Keratinocyte (primary cell): ENCODE measurements around the gene CAMK2D. TPM values are rescaled to one million over a fixed set of nuclear protein-coding genes. Genes with fewer than 3 reads are reported as not detected.

Experiments
- DNase-seq: peaks from one replicate; pipeline ENCODE4 v3.0.0-alpha.2; 2011; ENCODE audit warnings: low read depth, missing footprints, low spot score
- FAIRE-seq: peaks from 2 replicates; lab custom pipeline; 2011; peaks lifted over from hg19 to GRCh38; lab: Jason Lieb, UNC
- H2AFZ ChIP-seq: 2 replicates; pipeline ENCODE4 v1.6.0; 2012; ENCODE audit warnings: low read length, control low read depth, inconsistent platforms; ENCODE audit not compliant: control insufficient read depth
- H3K27ac ChIP-seq: 2 replicates; pipeline ENCODE4 v1.5.1; 2011; ENCODE audit warnings: low read length; ENCODE audit not compliant: control insufficient read depth, insufficient read depth
- H3K27me3 ChIP-seq: 3 replicates; pipeline ENCODE4 v1.6.0; 2011; ENCODE audit warnings: low read length; ENCODE audit not compliant: control insufficient read depth, insufficient read depth; ENCODE audit errors: extremely low read depth
- H3K36me3 ChIP-seq, 2 experiments: 2 replicates in 1 of 2; 3 replicates in 1 of 2; pipeline ENCODE4 v1.5.1; 2011; ENCODE audit warnings: low read length in 2 of 2, mild to moderate bottlenecking in 1 of 2; ENCODE audit not compliant: control insufficient read depth in 2 of 2, insufficient read depth in 2 of 2; ENCODE audit errors: extremely low read depth in 1 of 2
- H3K4me1 ChIP-seq: 3 replicates; pipeline ENCODE4 v1.5.1; 2011; ENCODE audit warnings: low read length; ENCODE audit not compliant: control insufficient read depth, insufficient read depth; ENCODE audit errors: extremely low read depth
- H3K4me2 ChIP-seq: 3 replicates; pipeline ENCODE4 v1.6.0; 2011; ENCODE audit warnings: low read depth, low read length; ENCODE audit not compliant: control insufficient read depth, insufficient read depth; ENCODE audit errors: extremely low read depth
- H3K4me3 ChIP-seq, 3 experiments: fragments of 200-600 bp in 1 of 3; sonication (generic) in 1 of 3; 2 replicates in 2 of 3; 3 replicates in 1 of 3; pipeline ENCODE4 v1.5.1; 2011 to 2016; ENCODE audit warnings: low read length in 3 of 3, mild to moderate bottlenecking in 3 of 3, control low read depth in 2 of 3, inconsistent platforms in 1 of 3, low read depth in 1 of 3, mixed read lengths in 1 of 3, mixed run types in 1 of 3, moderate library complexity in 1 of 3; ENCODE audit not compliant: control insufficient read depth in 2 of 3, insufficient read depth in 2 of 3; ENCODE audit errors: extremely low read depth in 1 of 3
- H3K79me2 ChIP-seq: 2 replicates; pipeline ENCODE4 v1.6.0; 2012; ENCODE audit warnings: low read length; ENCODE audit not compliant: control insufficient read depth, insufficient read depth
- H3K9ac ChIP-seq: 3 replicates; pipeline ENCODE4 v1.6.0; 2011; ENCODE audit warnings: low read length; ENCODE audit not compliant: control insufficient read depth, insufficient read depth; ENCODE audit errors: extremely low read depth
- H3K9me1 ChIP-seq: 3 replicates; pipeline ENCODE4 v1.6.0; 2011; ENCODE audit warnings: low read length; ENCODE audit not compliant: control insufficient read depth, insufficient read depth; ENCODE audit errors: extremely low read depth
- H3K9me3 ChIP-seq: 2 replicates; pipeline ENCODE4 v1.5.1; 2012; ENCODE audit warnings: low read depth, low read length; ENCODE audit not compliant: control insufficient read depth
- H4K20me1 ChIP-seq: 3 replicates; pipeline ENCODE4 v1.6.0; 2011; ENCODE audit warnings: low read length; ENCODE audit not compliant: control insufficient read depth, insufficient read depth; ENCODE audit errors: extremely low read depth
- CTCF ChIP-seq, 3 experiments: IDR thresholded peaks in 1 of 3; conservative IDR thresholded peaks in 1 of 3; optimal IDR thresholded peaks in 1 of 3; 2 replicates in 2 of 3; 3 replicates in 1 of 3; pipeline versions ENCODE3 to v1.5.1; 2011; ENCODE audit warnings: low read length in 3 of 3, mild to moderate bottlenecking in 3 of 3, moderate library complexity in 2 of 3, control low read depth in 1 of 3, inconsistent platforms in 1 of 3; ENCODE audit not compliant: insufficient read depth in 2 of 3; ENCODE audit errors: extremely low read depth in 1 of 3
- EZH2 ChIP-seq: IDR thresholded peaks from one replicate; pipeline ENCODE4 v1.6.1; 2012; ENCODE audit warnings: inconsistent platforms, mild to moderate bottlenecking, low read length, moderate library complexity
- dilution Hi-C: fragments of 300-500 bp; cut with MboI; formaldehyde crosslinking; loops from one replicate; pipeline ENCODE4 v1.7.0; 2020; ENCODE audit warnings: low sequenced_read_pairs; ENCODE audit not compliant: extremely low pct_ligation_motif_present
- polyA plus RNA-seq, 5 experiments: library from polyadenylated mRNA; depleted of rRNA in 3 of 5; stranded (reverse) in 3 of 5; stranded (forward) in 1 of 5; unstranded in 1 of 5; fragments of >200 nt; gene quantifications; 1 replicate in 1 of 5; 2 replicates in 3 of 5; 3 replicates in 1 of 5; pipeline versions ENCODE4 v1.2.1 to v1.2.3, GENCODE V29; 2011 to 2012; ENCODE audit warnings: missing spikeins in 2 of 5, low read depth in 1 of 5, low replicate concordance in 1 of 5

The CAMK2D gene
- polyA plus RNA-seq, 1 donor (not counting 4 experiments of a cell fraction or from before 2014, with no cell fraction given): 18.8 TPM

- Histone ChIP-seq H3K4me1 (no peaks in the 10 kb centered on the region), H3K36me3 (no peaks in the 10 kb centered on the region), H3K9ac (no peak overlapping the region), H3K9me3 (no peaks in the 10 kb centered on the region), H4K20me1 (no peaks in the 10 kb centered on the region), H3K9me1 (peaks cover 2% of the 10 kb centered on the region), H3K27me3 (no peaks in the 10 kb centered on the region), H3K79me2 (no peaks in the 10 kb centered on the region), H3K27ac (no peak overlapping the region), H2AFZ (no peak overlapping the region), H3K4me3 (no peak overlapping the region), H3K4me2 (no peak overlapping the region)
- DNase-seq (no peak), FAIRE-seq (no peak)
- dilution Hi-C loops: no loop called here
- TF ChIP-seq EZH2 (no peak), CTCF (optimal IDR thresholded peaks at IDR 0.05 in 1 of 3, IDR thresholded peaks at IDR 0.05 in 1 of 3, conservative IDR thresholded peaks at IDR 0.05 in 1 of 3; ENCODE audit: extremely low read depth in 1 of 3, insufficient read depth in 2 of 3, low read length in 3 of 3) (no peak)
These were observed 169.6 kb downstream of the CAMK2D start for GRCh38 chr4:113591982-113592381.

GRCh38 chr4:113588895-113589668, 172.5 kb downstream of the CAMK2D start:
- dilution Hi-C loops: no loop called here
- Histone ChIP-seq H4K20me1 (no peaks in the 10 kb centered on the region), H3K27ac (no peak overlapping the region), H3K9me1 (peaks cover 2% of the 10 kb centered on the region), H3K9me3 (no peaks in the 10 kb centered on the region), H3K36me3 (no peaks in the 10 kb centered on the region), H3K79me2 (no peaks in the 10 kb centered on the region), H3K4me3 (no peak overlapping the region), H3K27me3 (no peaks in the 10 kb centered on the region), H3K9ac (no peak overlapping the region), H2AFZ (no peak overlapping the region), H3K4me1 (no peaks in the 10 kb centered on the region), H3K4me2 (no peak overlapping the region)
- DNase-seq (no peak), FAIRE-seq (no peak)
- TF ChIP-seq EZH2 (no peak), CTCF (optimal IDR thresholded peaks at IDR 0.05 in 1 of 3, IDR thresholded peaks at IDR 0.05 in 1 of 3, conservative IDR thresholded peaks at IDR 0.05 in 1 of 3; ENCODE audit: extremely low read depth in 1 of 3, insufficient read depth in 2 of 3, low read length in 3 of 3) (no peak)
